K562 (cell line): ENCODE results near the gene PHLDA3. TPM values are rescaled to one million over a fixed set of nuclear protein-coding genes. Genes with fewer than 3 reads are reported as not detected.

Experiments used
- ATAC-seq: fragments of 200-7000 bp; cut with Tn5 transposase; 3 replicates; pipeline ENCODE4 v1.9.1; 2020; ENCODE audit warnings: moderate library complexity
- BruUV-seq: library from RNA; stranded (reverse); fragments of 400-500 nt; replicated peaks from 2 replicates; lab custom pipeline; 2021; lab: Mats Ljungman, UMichigan
- CTCF ChIA-PET: fragments of 300-600 bp; formaldehyde crosslinking; extraction: SDS; loops from one replicate; lab custom pipeline; 2021; ENCODE audit warnings: low intra/inter-chr PET ratio; lab: Yijun Ruan, JAX
- POLR2A ChIA-PET: fragments of 300-600, 350-650 bp; sonication (Branson Sonifier 250); formaldehyde crosslinking; extraction: SDS; loops from one replicate; lab custom pipeline; 2021; ENCODE audit warnings: antibody characterized with exemption, inconsistent platforms; lab: Yijun Ruan, JAX
- DNase-seq, 4 experiments: peaks; one replicate each; pipeline versions ENCODE4 v3.0.0 to v3.0.0-alpha.2; 2011 to 2018; ENCODE audit warnings: low spot score in 3 of 4, mixed read lengths in 3 of 4; ENCODE audit errors: extremely low read depth in 1 of 4
- FAIRE-seq: peaks from 2 replicates; lab custom pipeline; 2011; peaks lifted over from hg19 to GRCh38; lab: Jason Lieb, UNC
- H2AFZ ChIP-seq: 2 replicates; pipeline ENCODE4 v1.6.0; 2011; ENCODE audit warnings: low read depth, low read length, control low read depth, inconsistent platforms
- H3K27ac ChIP-seq: fragments of 200-600 bp; 3 replicates; pipeline ENCODE4 v1.8.0; 2011; ENCODE audit warnings: low read depth, mild to moderate bottlenecking, control low read depth, inconsistent platforms, low read length, moderate library complexity, mixed read lengths; ENCODE audit errors: extremely low read depth
- H3K27me3 ChIP-seq, 2 experiments: fragments of 300-600 bp in 1 of 2; 2 replicates in 1 of 2; 3 replicates in 1 of 2; pipeline versions ENCODE4 v1.6.0 to v1.8.0; 2011; ENCODE audit warnings: inconsistent platforms in 2 of 2, low read length in 2 of 2, mild to moderate bottlenecking in 1 of 2, mixed read lengths in 1 of 2, moderate library complexity in 1 of 2; ENCODE audit not compliant: control insufficient read depth in 2 of 2, insufficient read depth in 2 of 2
- H3K36me3 ChIP-seq: fragments of 300-600 bp; 3 replicates; pipeline ENCODE4 v1.8.0; 2011; ENCODE audit warnings: mild to moderate bottlenecking, low read length, inconsistent platforms; ENCODE audit not compliant: control insufficient read depth, insufficient read depth
- H3K4me1 ChIP-seq, 2 experiments: fragments of 200-600 bp in 1 of 2; replicated peaks in 1 of 2; 2 replicates in 1 of 2; 3 replicates in 1 of 2; pipeline versions ENCODE4 v1.5.1 to v1.8.0; 2011; ENCODE audit warnings: inconsistent platforms in 2 of 2, low read length in 2 of 2, mild to moderate bottlenecking in 1 of 2, mixed read lengths in 1 of 2, moderate library complexity in 1 of 2; ENCODE audit not compliant: control insufficient read depth in 2 of 2, insufficient read depth in 2 of 2
- H3K4me2 ChIP-seq: 2 replicates; pipeline ENCODE4 v1.6.1; 2011; ENCODE audit warnings: low read length, control low read depth, inconsistent platforms, mixed read lengths; ENCODE audit not compliant: insufficient read depth
- H3K4me3 ChIP-seq: fragments of 200-600 bp; sonication (generic), shearing (Covaris generic); 2 replicates; pipeline ENCODE4 v1.5.1; 2016; ENCODE audit warnings: control low read depth, inconsistent platforms
- H3K79me2 ChIP-seq: fragments of 200-600 bp; 3 replicates; pipeline ENCODE4 v1.8.0; 2011; ENCODE audit warnings: low read length, inconsistent platforms; ENCODE audit not compliant: control insufficient read depth, insufficient read depth
- H3K9ac ChIP-seq, 2 experiments: 2 replicates each; pipeline versions ENCODE4 v1.6.0 to v1.6.1; 2011; ENCODE audit warnings: low read depth in 2 of 2, low read length in 2 of 2, control low read depth in 1 of 2, inconsistent platforms in 1 of 2, mild to moderate bottlenecking in 1 of 2, mixed read lengths in 1 of 2; ENCODE audit not compliant: insufficient read depth in 1 of 2
- H3K9me1 ChIP-seq: one replicate; pipeline ENCODE4 v1.6.0; 2011; ENCODE audit warnings: inconsistent platforms, mild to moderate bottlenecking, low read length, moderate library complexity; ENCODE audit not compliant: control insufficient read depth, insufficient read depth
- H3K9me3 ChIP-seq: replicated peaks from 2 replicates; pipeline ENCODE4 v1.5.1; 2011; ENCODE audit warnings: low read depth, low read length, inconsistent platforms; ENCODE audit not compliant: control insufficient read depth, insufficient read depth
- H4K20me1 ChIP-seq: replicated peaks from 2 replicates; pipeline ENCODE4 v1.6.1; 2011; ENCODE audit warnings: low read length, inconsistent platforms, mixed read lengths; ENCODE audit not compliant: control insufficient read depth, insufficient read depth
- CHCHD3 ChIP-seq: fragments of 250-450 bp; sonication (Bioruptor Pico); IDR thresholded peaks from 2 replicates; pipeline ENCODE4 v2.1.2; 2022; ENCODE audit warnings: mild to moderate bottlenecking
- JUND ChIP-seq, 2 experiments: IDR thresholded peaks; 2 replicates in 1 of 2; 3 replicates in 1 of 2; pipeline ENCODE4 v1.6.1; 2011; ENCODE audit warnings: borderline replicate concordance in 2 of 2, low read depth in 2 of 2, low read length in 2 of 2, improper control_type of control experiment in 1 of 2, missing biosample characterization in 1 of 2, missing genetic modification characterization in 1 of 2, missing genetic modification reagents in 1 of 2
- KDM5B ChIP-seq: fragments of 200-600 bp; sonication (generic); IDR thresholded peaks from 2 replicates; pipeline ENCODE4 v1.6.1; 2012; ENCODE audit warnings: low read depth, mild to moderate bottlenecking, moderate library complexity, low read length, control low read depth, inconsistent platforms; ENCODE audit not compliant: insufficient replicate concordance
- KLF6 ChIP-seq: fragments of 250-450 bp; sonication (Bioruptor Pico); IDR thresholded peaks from 2 replicates; pipeline ENCODE4 v1.4.0; 2020; ENCODE audit warnings: mild to moderate bottlenecking, moderate library complexity, borderline replicate concordance
- MAZ ChIP-seq, 2 experiments: fragments of 450-650 bp in 1 of 2; sonication (generic) in 1 of 2; formaldehyde crosslinking; IDR thresholded peaks in 1 of 2; conservative IDR thresholded peaks in 1 of 2; 2 replicates each; pipeline versions ENCODE4 v1.4.0 to v1.5.0; 2020; ENCODE audit warnings: mild to moderate bottlenecking in 1 of 2, missing genetic modification reagents in 1 of 2
- NONO ChIP-seq, 2 experiments: fragments of 200-400 bp in 1 of 2; fragments of 450-650 bp in 1 of 2; formaldehyde crosslinking in 1 of 2; IDR thresholded peaks; 2 replicates each; pipeline ENCODE4 v1.6.1; 2017; ENCODE audit warnings: low read depth in 2 of 2, mild to moderate bottlenecking in 2 of 2, moderate library complexity in 2 of 2, low read length in 1 of 2
- NR4A1 ChIP-seq, 2 experiments: fragments of 250-450 bp in 1 of 2; fragments of 450-650 bp in 1 of 2; sonication (Bioruptor Pico) in 1 of 2; IDR thresholded peaks; 2 replicates each; pipeline versions ENCODE4 v1.4.0 to v1.6.1; 2016 to 2020; ENCODE audit warnings: mild to moderate bottlenecking in 2 of 2, missing compliant biosample characterization in 1 of 2, missing genetic modification characterization in 1 of 2, moderate library complexity in 1 of 2
- PRMT5 ChIP-seq: sonication (generic); formaldehyde crosslinking; IDR thresholded peaks from 2 replicates; pipeline ENCODE4 v1.5.0; 2020; ENCODE audit warnings: missing genetic modification reagents
- RNF219 ChIP-seq: fragments of 250-450 bp; sonication (Bioruptor Pico); IDR thresholded peaks from 2 replicates; pipeline ENCODE4 v1.5.0; 2022; ENCODE audit warnings: mild to moderate bottlenecking
- SAP30 ChIP-seq: fragments of 200-600 bp; sonication (generic); IDR thresholded peaks from 2 replicates; pipeline ENCODE4 v1.6.1; 2012; ENCODE audit warnings: borderline replicate concordance, low read depth, mild to moderate bottlenecking, moderate library complexity, low read length, control low read depth, inconsistent platforms; ENCODE audit not compliant: insufficient read depth, poor library complexity, severe bottlenecking
- ZNF134 ChIP-seq: fragments of 250-450 bp; sonication (Bioruptor Pico); conservative IDR thresholded peaks from 2 replicates; pipeline ENCODE4 v1.4.0; 2020
- ZNF146 ChIP-seq: IDR thresholded peaks from one replicate; pipeline ENCODE4 v1.6.1; 2018; ENCODE audit warnings: missing compliant biosample characterization; ENCODE audit not compliant: unreplicated experiment
- ZNF707 ChIP-seq: fragments of 250-450 bp; sonication (Bioruptor Pico); conservative IDR thresholded peaks from 2 replicates; pipeline ENCODE4 v1.8.0; 2022; ENCODE audit warnings: inconsistent platforms, mild to moderate bottlenecking, moderate library complexity
- WGBS: fragments of 100-300 bp; shearing (Covaris generic); methylation state at CpG from one replicate; pipeline ENCODE4 v1.1.6; 2016; ENCODE audit warnings: low coverage, mixed read lengths; ENCODE audit not compliant: insufficient coverage; ENCODE audit errors: missing lambda C conversion rate; 5-methylcytosine and 5-hydroxymethylcytosine counted together
- in situ Hi-C: fragments of 300-500 bp; cut with MboI; formaldehyde crosslinking; loops from 4 replicates; pipeline ENCODE4 v1.15.0; 2018; ENCODE audit warnings: inconsistent platforms, mixed read lengths
- intact Hi-C: fragments of 100-400 bp; cut with micrococcal nuclease; formaldehyde crosslinking; loops from 2 replicates; pipeline ENCODE4 v1.14.2; 2022
- polyA plus RNA-seq, 8 experiments: library from polyadenylated mRNA; depleted of rRNA in 4 of 8; stranded (reverse) in 5 of 8; unstranded in 3 of 8; fragments of >200 nt; fragmentation: Nextera tagmentation in 2 of 8; fragmentation: Illumina TruSeq in 1 of 8; extraction: Ambion mirVana in 2 of 8; extraction: Trizol in 1 of 8; gene quantifications; 2 replicates each; pipeline versions ENCODE4 v1.2.1 to v1.2.3, GENCODE V29; 2011 to 2014; ENCODE audit warnings: inconsistent platforms in 1 of 8, missing spikeins in 1 of 8
- total RNA-seq, 7 experiments: library from RNA; depleted of rRNA in 6 of 7; stranded (reverse); fragments of >200 nt in 6 of 7; fragmentation: Illumina TruSeq in 2 of 7; extraction: Trizol in 2 of 7; gene quantifications; 2 replicates each; pipeline versions ENCODE4 v1.2.1 to v1.2.3, GENCODE V29; 2011 to 2021; ENCODE audit warnings: low replicate concordance in 1 of 7
- TF ChIP-seq, protein P1 (sequence below): fragments of 250-450 bp; sonication (Bioruptor Pico); IDR thresholded peaks from 2 replicates; pipeline ENCODE4 v1.8.0; 2021; ENCODE audit warnings: moderate library complexity, mild to moderate bottlenecking, inconsistent platforms

Gene PHLDA3
- total and polyA plus RNA-seq, 9 of the 15 experiments (the other 6 are each of a cell fraction or from before 2014, with no cell fraction given), result 0.11 to 0.27 TPM; not detected in 7

DNA sequence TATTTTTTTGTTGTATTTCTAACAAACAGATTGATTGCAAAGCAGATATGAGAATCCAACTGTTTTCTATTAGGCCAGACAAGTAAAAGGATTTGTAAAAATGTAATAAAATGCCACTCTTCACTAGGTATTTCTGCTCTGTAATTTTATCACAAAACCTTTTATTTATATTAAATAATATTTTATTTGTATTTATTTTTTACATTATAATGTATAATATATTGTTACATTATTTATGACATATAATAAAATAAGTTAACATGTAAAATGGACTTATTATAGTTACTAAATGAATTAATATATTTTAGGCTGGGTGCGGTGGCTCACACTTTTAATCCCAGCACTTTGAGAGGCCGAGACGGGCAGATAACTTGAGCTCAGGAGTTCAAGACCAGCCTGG, 34.7 kb downstream of the PHLDA3 start:
- ChIA-PET POLR2A (interaction anchor here (0.6 to 2.3 kb wide), 3 partner anchors 16 to 50 kb away, joined by 3 to 8 read pairs (median 6); no protein-coding TSS in a partner anchor), CTCF (interaction anchor here (1.1 to 3.5 kb wide), 3 partner anchors 48 to 79 kb away, joined by 3 to 30 read pairs (median 3); no protein-coding TSS in a partner anchor)
- peaks cover 4 to 5% of the 10 kb centered on the region in 2 experiments; a peak in 3 of 5 replicates for H3K4me1 ChIP-seq
- no peak overlapping the region for H3K9ac ChIP-seq
- FAIRE-seq, result no peak
- peaks cover 3% of the 10 kb centered on the region for H3K9me1 ChIP-seq
- no peaks in the 10 kb centered on the region for H3K9me3 ChIP-seq
- in situ Hi-C loops, result no loop called here
- intact Hi-C loops, result no loop called here
- no peak overlapping the region for H2AFZ ChIP-seq
- ATAC-seq, result no peak
- BruUV-seq, result no TSS peak
- H3K36me3 ChIP-seq, result no peaks in the 10 kb centered on the region
- no peaks in the 10 kb centered on the region for H3K79me2 ChIP-seq
- TF ChIP-seq, protein P1, sequence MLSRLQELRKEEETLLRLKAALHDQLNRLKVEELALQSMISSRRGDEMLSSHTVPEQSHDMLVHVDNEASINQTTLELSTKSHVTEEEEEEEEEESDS, result no peak
- TF ChIP-seq RNF219, result no peak
- TF ChIP-seq KLF6 (CRISPR knock-in tag), result no peak
- no peak for TF ChIP-seq MAZ (CRISPR knock-in tag; conservative IDR thresholded peaks at IDR 0.05 in 1 of 2, IDR thresholded peaks at IDR 0.05 in 1 of 2)
- no peak for TF ChIP-seq CHCHD3 (CRISPR knock-in tag)
- TF ChIP-seq NONO (IDR thresholded peaks at IDR 0.05; ENCODE audit: low read depth in 2 of 2, low read length in 1 of 2), result no peak
- TF ChIP-seq ZNF707 (CRISPR knock-in tag), result no peak
- no peak for TF ChIP-seq PRMT5 (CRISPR knock-in tag)
- no peak for TF ChIP-seq SAP30
- TF ChIP-seq JUND (IDR thresholded peaks at IDR 0.05; ENCODE audit: borderline replicate concordance, low read depth, low read length), result no peak
- no peak for TF ChIP-seq JUND (tag; IDR thresholded peaks at IDR 0.05; ENCODE audit: borderline replicate concordance, low read depth, low read length)
- no peak for TF ChIP-seq ZNF134 (CRISPR knock-in tag)
- no peak for TF ChIP-seq ZNF146 (CRISPR knock-in tag)
- TF ChIP-seq KDM5B, result no peak
- TF ChIP-seq NR4A1 (CRISPR knock-in tag; IDR thresholded peaks at IDR 0.05), result no peak
- no peak for TF ChIP-seq NR4A1 (tag; IDR thresholded peaks at IDR 0.05)
- TF ChIP-seq, all 486 proteins: peak for 0
- 9% methylated on average over 3 of the region's 3 CpGs for WGBS
- no peak overlapping the region for H3K4me3 ChIP-seq
- no peak for DNase-seq
- H4K20me1 ChIP-seq, result no peaks in the 10 kb centered on the region; the same call in 1 of the 2 replicates
- H3K27me3 ChIP-seq, result peaks cover 18 to 42% of the 10 kb centered on the region in 2 experiments; a peak in 4 of 5 replicates
- no peak overlapping the region for H3K4me2 ChIP-seq
- no peak overlapping the region for H3K27ac ChIP-seq
